NB4 (cell line): ENCODE results near the gene TMUB2.
A peak's percentile ranks its signal among the peaks of the same experiment; 100 is the strongest.

Experiments used
- MYC ChIP-seq: IDR thresholded peaks from 2 replicates; pipeline ENCODE4 v1.6.1; 2011; ENCODE audit warnings: low read depth, low read length
- POLR2A ChIP-seq: IDR thresholded peaks from 2 replicates; pipeline ENCODE4 v1.6.1; 2011; ENCODE audit warnings: mild to moderate bottlenecking; ENCODE audit not compliant: insufficient read length; ENCODE audit errors: extremely low read depth
- TF ChIP-seq, protein P1 (sequence below): IDR thresholded peaks from one replicate; pipeline ENCODE4 v1.5.1; 2012; ENCODE audit warnings: low read depth, low read length
- TF ChIP-seq, protein P2 (sequence below): IDR thresholded peaks from 2 replicates; pipeline ENCODE4 v1.6.1; 2011; ENCODE audit warnings: low read depth, low read length

DNA sequence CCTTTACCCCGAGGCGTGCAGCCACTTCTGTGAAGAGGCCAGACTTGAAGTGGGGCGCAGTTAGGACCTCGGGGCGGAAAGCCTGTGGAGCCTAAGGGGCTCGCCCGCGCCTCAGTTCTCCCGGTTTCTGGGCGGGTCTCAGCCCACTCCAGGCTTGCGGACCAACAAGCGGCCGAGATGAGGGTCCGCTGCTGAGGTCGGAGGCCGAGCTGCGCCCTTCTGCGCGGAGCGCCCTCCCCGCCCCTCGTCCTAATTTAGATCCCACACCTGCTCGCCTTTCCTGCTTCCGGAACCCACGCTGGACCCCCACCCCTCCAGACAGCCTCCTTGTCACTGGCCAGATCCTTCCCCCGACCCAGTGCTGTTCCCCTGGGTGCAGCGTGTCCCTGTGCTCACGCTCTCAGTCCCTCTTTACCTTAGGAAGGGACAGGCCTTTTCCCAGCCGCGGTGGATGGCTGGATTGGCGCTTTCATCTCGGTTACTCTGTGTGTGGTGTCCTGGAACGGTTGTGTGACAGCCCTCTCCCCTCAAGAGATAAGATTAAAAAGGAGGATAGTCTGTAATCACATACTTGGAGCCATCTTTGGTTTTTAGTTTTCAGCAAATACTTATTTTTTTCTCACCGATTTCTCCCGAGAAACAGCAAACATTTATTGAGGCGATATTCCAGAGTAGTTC, 13.8 kb downstream of the TMUB2 start:
- TF ChIP-seq POLR2A (peak; percentile 36), MYC (peak; percentile 47; the same call in 1 of the 2 replicates)
- TF ChIP-seq, protein P1, sequence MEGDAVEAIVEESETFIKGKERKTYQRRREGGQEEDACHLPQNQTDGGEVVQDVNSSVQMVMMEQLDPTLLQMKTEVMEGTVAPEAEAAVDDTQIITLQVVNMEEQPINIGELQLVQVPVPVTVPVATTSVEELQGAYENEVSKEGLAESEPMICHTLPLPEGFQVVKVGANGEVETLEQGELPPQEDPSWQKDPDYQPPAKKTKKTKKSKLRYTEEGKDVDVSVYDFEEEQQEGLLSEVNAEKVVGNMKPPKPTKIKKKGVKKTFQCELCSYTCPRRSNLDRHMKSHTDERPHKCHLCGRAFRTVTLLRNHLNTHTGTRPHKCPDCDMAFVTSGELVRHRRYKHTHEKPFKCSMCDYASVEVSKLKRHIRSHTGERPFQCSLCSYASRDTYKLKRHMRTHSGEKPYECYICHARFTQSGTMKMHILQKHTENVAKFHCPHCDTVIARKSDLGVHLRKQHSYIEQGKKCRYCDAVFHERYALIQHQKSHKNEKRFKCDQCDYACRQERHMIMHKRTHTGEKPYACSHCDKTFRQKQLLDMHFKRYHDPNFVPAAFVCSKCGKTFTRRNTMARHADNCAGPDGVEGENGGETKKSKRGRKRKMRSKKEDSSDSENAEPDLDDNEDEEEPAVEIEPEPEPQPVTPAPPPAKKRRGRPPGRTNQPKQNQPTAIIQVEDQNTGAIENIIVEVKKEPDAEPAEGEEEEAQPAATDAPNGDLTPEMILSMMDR, result no peak
- TF ChIP-seq, protein P2, sequence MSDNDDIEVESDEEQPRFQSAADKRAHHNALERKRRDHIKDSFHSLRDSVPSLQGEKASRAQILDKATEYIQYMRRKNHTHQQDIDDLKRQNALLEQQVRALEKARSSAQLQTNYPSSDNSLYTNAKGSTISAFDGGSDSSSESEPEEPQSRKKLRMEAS, result no peak
